ENCODE measurements around the gene NR6A1. TPM values are rescaled to one million over a fixed set of nuclear protein-coding genes. Genes with fewer than 3 reads are reported as not detected.

NR6A1 gene
- total and polyA plus RNA-seq, 2 of the 8 experiments (the other 6 are each of a cell fraction or from before 2014, with no cell fraction given): 93.2 to 237 TPM

- TF ChIP-seq ATF2 (IDR thresholded peaks at IDR 0.05; ENCODE audit: low read length): no peak
- TF ChIP-seq BACH1 (IDR thresholded peaks at IDR 0.05; ENCODE audit: low read length): no peak
- no peak for TF ChIP-seq TBP (IDR thresholded peaks at IDR 0.05; ENCODE audit: low read depth, low read length)
- no peak for TF ChIP-seq FOSL1 (IDR thresholded peaks at IDR 0.05; ENCODE audit: insufficient read depth, low read depth, low read length)
- TF ChIP-seq POU5F1 (IDR thresholded peaks at IDR 0.05; ENCODE audit: low read depth, low read length): no peak
- no peak for TF ChIP-seq EZH2 (IDR thresholded peaks at IDR 0.05; ENCODE audit: low read depth, low read length, severe bottlenecking)
- TF ChIP-seq TAF7 (optimal IDR thresholded peaks at IDR 0.05; ENCODE audit: borderline replicate concordance, low read depth, low read length): no peak
- no peak for TF ChIP-seq SP2 (IDR thresholded peaks at IDR 0.05; ENCODE audit: low read length)
- TF ChIP-seq RXRA (IDR thresholded peaks at IDR 0.05; ENCODE audit: insufficient read depth, low read depth, low read length): no peak
These were observed 287.6 kb downstream of the NR6A1 start (continued) for GRCh38 chr9:124483481-124483880.

Data from H1 (cell line).